Pancreas (tissue), 10 donors: Measurements from ENCODE around the gene MCCC1. TPM values are rescaled to one million over a fixed set of nuclear protein-coding genes. Genes with fewer than 3 reads are reported as not detected.
A peak's percentile ranks its signal among the peaks of the same experiment; 100 is the strongest.
"Not testable (repeated sequence)": the region's sequence is repeated elsewhere in the genome, so short reads cannot be mapped to it uniquely, and the experiment has no call there.

Source experiments
- ATAC-seq, 4 donors: fragments of 200-7000 bp; cut with Tn5 transposase; one replicate each; pipeline versions ENCODE4 v1.8.0 to v1.9.1; 2020; ENCODE audit warnings: mild to moderate bottlenecking in 4 of 4, moderate library complexity in 4 of 4
- DNase-seq, 6 donors: peaks; one replicate each; pipeline ENCODE4 v3.0.0-alpha.2; 2020
- FAIRE-seq: peaks from 2 replicates; lab custom pipeline; 2012; peaks lifted over from hg19 to GRCh38; lab: Jason Lieb, UNC
- H3K27ac ChIP-seq, 4 donors: fragments of 200-600 bp; sonication (generic); 1 replicate in 3 of 4; 2 replicates in 1 of 4; pipeline versions ENCODE4 v1.5.0 to v1.8.0; 2020
- H3K27me3 ChIP-seq, 4 donors: fragments of 200-600 bp; one replicate each; pipeline ENCODE4 v1.8.0; 2021
- H3K36me3 ChIP-seq, 3 donors: fragments of 200-600 bp; sonication (generic) in 1 of 3; one replicate each; pipeline versions ENCODE4 v1.5.0 to v1.8.0; 2020 to 2021
- H3K4me1 ChIP-seq, 3 donors: fragments of 200-600 bp; one replicate each; pipeline ENCODE4 v1.8.0; 2021
- H3K4me3 ChIP-seq, 4 donors: fragments of 200-600 bp; sonication (generic) in 2 of 4; one replicate each; pipeline versions ENCODE4 v1.5.0 to v1.8.0; 2020 to 2021
- H3K9me3 ChIP-seq, 4 donors: fragments of 200-600 bp; one replicate each; pipeline ENCODE4 v1.8.0; 2021
- CTCF ChIP-seq, 4 donors: fragments of 200-600 bp; sonication (generic) in 3 of 4; IDR thresholded peaks; one replicate each; pipeline versions ENCODE4 v1.5.0 to v1.8.0; 2021; ENCODE audit warnings: antibody characterized with exemption in 4 of 4
- WGBS, 2 donors: extraction: QIAGEN DNeasy Blood & Tissue Kit; methylation state at CpG; one replicate each; pipeline ENCODE4 v1.1.7; 2013; 5-methylcytosine and 5-hydroxymethylcytosine counted together
- intact Hi-C, 3 donors: fragments of 100-400 bp; cut with DNase I; formaldehyde crosslinking; loops; one replicate each; pipeline versions ENCODE4 v1.11.1 to v1.14.2; 2022
- polyA plus RNA-seq, 2 donors: library from polyadenylated mRNA; stranded (reverse); fragments of 200-250 nt; gene quantifications; one replicate each; pipeline ENCODE4 v1.2.3, GENCODE V29; 2013
- total RNA-seq, 6 donors: library from RNA; stranded (reverse); fragmentation: NEBNext Ultra II Directional in 4 of 6; extraction: Animal tissue kit (Norgen Biotek cat#: 25700) in 4 of 6; gene quantifications; one replicate each; pipeline versions ENCODE4 v1.2.1 to v1.2.4, GENCODE V29; 2021 to 2023
- donor health status: healthy with polysubstance abuse.
- donor health status: DM: no; HTN: no; CAD: no; lungs with moderate emphysema.
- donor health status: DM: no; HTN: no; CAD: no.
- donor health status: control.
- donor health status: control.
- donor health status: Bipolar disorder and iron deficiency.
- donor health status: DM: yes; HTN: yes; CAD: no.
- donor health status: DM: no; HTN: no; CAD: no.
- donor health status: DM: no; HTN: no; CAD: no.
- donor health status: DM: yes; HTN: yes; CAD: no.

The MCCC1 gene
- total and polyA plus RNA-seq, 8 donors = 25.3 to 81.9 (median 40.8) TPM

GRCh38 chr3:183008303-183008702, 91.0 kb downstream of the MCCC1 start:
- FAIRE-seq = no peak
- ATAC-seq = no peak
- Histone ChIP-seq H3K36me3 (peaks cover 0 to 5% (median 0%) of the 10 kb centered on the region in 3 donors), H3K27me3 (no peaks in the 10 kb centered on the region), H3K9me3 (no peaks in the 10 kb centered on the region), H3K4me1 (no peaks in the 10 kb centered on the region), H3K4me3 (no peak overlapping the region), H3K27ac (no peak overlapping the region)
- DNase-seq = no peak
- 95 to 99% methylated on average over 4 of the region's 4 CpGs for WGBS, 2 donors
- intact Hi-C loops = no loop called here
- TF ChIP-seq CTCF (IDR thresholded peaks at IDR 0.05) = no peak

- Histone ChIP-seq H3K36me3 (no peaks in the 10 kb centered on the region), H3K27me3 (no peaks in the 10 kb centered on the region), H3K4me3 (no peak overlapping the region), H3K27ac (no peak overlapping the region), H3K9me3 (no peaks in the 10 kb centered on the region), H3K4me1 (no peaks in the 10 kb centered on the region)
- FAIRE-seq (no peak), DNase-seq (no peak), ATAC-seq (no peak)
- TF ChIP-seq CTCF (IDR thresholded peaks at IDR 0.05) = no peak
- intact Hi-C loops = no loop called here
- WGBS, 2 donors = 91% methylated on average over 10 of the region's 10 CpGs
Measured at GRCh38 chr3:183006396-183007002, 92.8 kb downstream of the MCCC1 start.

- FAIRE-seq (no peak), ATAC-seq (no peak), DNase-seq (no peak)
- H3K4me3 ChIP-seq = no peak overlapping the region
- H3K36me3 ChIP-seq = no peaks in the 10 kb centered on the region
- H3K27me3 ChIP-seq = no peaks in the 10 kb centered on the region
- intact Hi-C loops = no loop called here
- H3K27ac ChIP-seq = no peak overlapping the region
- H3K4me1 ChIP-seq = no peaks in the 10 kb centered on the region
- no peaks in the 10 kb centered on the region for H3K9me3 ChIP-seq
- 83 to 88% methylated on average over 1 of the region's 1 CpG for WGBS, 2 donors
- TF ChIP-seq CTCF (IDR thresholded peaks at IDR 0.05) = no peak
Measured at GRCh38 chr3:182999767-183000166, 99.5 kb downstream of the MCCC1 start.

- H3K4me3 ChIP-seq, H3K9me3 ChIP-seq, H3K4me1 ChIP-seq, FAIRE-seq, H3K27ac ChIP-seq, DNase-seq, intact Hi-C loops, H3K36me3 ChIP-seq, ATAC-seq, H3K27me3 ChIP-seq: not testable (repeated sequence)
- WGBS, 2 donors = 88 to 94% methylated on average over 4 of the region's 4 CpGs
Measured at GRCh38 chr3:182993486-182994201, 105.7 kb downstream of the MCCC1 start.

- no peak overlapping the region for H3K4me3 ChIP-seq
- no peak for TF ChIP-seq CTCF (IDR thresholded peaks at IDR 0.05)
- no peaks in the 10 kb centered on the region for H3K4me1 ChIP-seq
- H3K27ac ChIP-seq = no peak overlapping the region
- DNase-seq (no peak), FAIRE-seq (no peak), ATAC-seq (peak in 1 of 4 donors; percentile 23)
- H3K36me3 ChIP-seq = no peaks in the 10 kb centered on the region
- intact Hi-C loops = no loop called here
- H3K9me3 ChIP-seq = no peaks in the 10 kb centered on the region
- no peaks in the 10 kb centered on the region for H3K27me3 ChIP-seq
- 60 to 64% methylated on average over 3 of the region's 3 CpGs for WGBS, 2 donors
Measured at GRCh38 chr3:182989566-182989965, 109.7 kb downstream of the MCCC1 start.
